H1 (cell line): ENCODE results near the gene HOMER2. TPM values are rescaled to one million over a fixed set of nuclear protein-coding genes. Genes with fewer than 3 reads are reported as not detected.

Source experiments
- CTCF ChIA-PET: fragments of 300-600 bp; sonication (Branson Sonifier 250); formaldehyde crosslinking; loops from one replicate; lab custom pipeline; 2021; ENCODE audit not compliant: partially characterized antibody; lab: Charles Lee
- POLR2A ChIA-PET: fragments of 300-600 bp; sonication (Branson Sonifier 250); formaldehyde crosslinking; loops from one replicate; lab custom pipeline; 2021; ENCODE audit warnings: inconsistent platforms; ENCODE audit not compliant: partially characterized antibody; lab: Charles Lee
- DNase-seq, 2 experiments: peaks; one replicate each; pipeline versions ENCODE4 v3.0.0 to v3.0.0-alpha.2; 2010 to 2022; ENCODE audit warnings: low spot score in 2 of 2, low read depth in 1 of 2, mixed read lengths in 1 of 2
- FAIRE-seq: peaks from 2 replicates; lab custom pipeline; 2011; peaks lifted over from hg19 to GRCh38; lab: Jason Lieb, UNC
- H2AFZ ChIP-seq: 2 replicates; pipeline ENCODE4 v1.8.1; 2012; ENCODE audit warnings: low read length, inconsistent platforms
- H2AK5ac ChIP-seq: 2 replicates; pipeline ENCODE4 v1.6.1; 2013; ENCODE audit warnings: low read depth, low read length
- H2BK120ac ChIP-seq: replicated peaks from 2 replicates; pipeline ENCODE3; 2013; ENCODE audit warnings: low read depth, low read length, inconsistent platforms
- H2BK12ac ChIP-seq: 2 replicates; pipeline ENCODE4 v1.6.1; 2013; ENCODE audit warnings: low read depth, low read length
- H2BK15ac ChIP-seq: 2 replicates; pipeline ENCODE4 v1.6.1; 2013; ENCODE audit warnings: low read length
- H2BK20ac ChIP-seq: 2 replicates; pipeline ENCODE4 v1.6.1; 2013; ENCODE audit warnings: low read length
- H2BK5ac ChIP-seq: 2 replicates; pipeline ENCODE4 v1.6.1; 2013; ENCODE audit warnings: low read depth, low read length
- H3K14ac ChIP-seq: 2 replicates; pipeline ENCODE4 v1.6.1; 2013; ENCODE audit warnings: inconsistent platforms; ENCODE audit not compliant: insufficient read length
- H3K18ac ChIP-seq: 2 replicates; pipeline ENCODE4 v1.6.1; 2013; ENCODE audit warnings: low read length; ENCODE audit errors: extremely low read depth
- H3K23ac ChIP-seq: 2 replicates; pipeline ENCODE4 v1.6.1; 2013; ENCODE audit warnings: inconsistent platforms; ENCODE audit not compliant: insufficient read length
- H3K23me2 ChIP-seq: 2 replicates; pipeline ENCODE4 v1.6.1; 2013; ENCODE audit warnings: low read depth, low read length
- H3K27ac ChIP-seq: 2 replicates; pipeline ENCODE4 v1.6.1; 2011; ENCODE audit warnings: low read depth, low read length, inconsistent platforms
- H3K27me3 ChIP-seq, 4 experiments: replicated peaks in 1 of 4; 1 replicate in 1 of 4; 2 replicates in 3 of 4; pipeline versions ENCODE4 v1.6.1 to v1.8.1; 2011 to 2013; ENCODE audit warnings: low read length in 3 of 4, mild to moderate bottlenecking in 3 of 4, inconsistent platforms in 2 of 4, mixed read lengths in 2 of 4, moderate library complexity in 1 of 4; ENCODE audit not compliant: control insufficient read depth in 3 of 4, insufficient read depth in 3 of 4; ENCODE audit errors: extremely low read depth in 1 of 4
- H3K36me3 ChIP-seq, 4 experiments: 2 replicates each; pipeline versions ENCODE4 v1.6.1 to v1.8.1; 2011 to 2013; ENCODE audit warnings: mild to moderate bottlenecking in 4 of 4, low read length in 3 of 4, moderate library complexity in 2 of 4, control low read depth in 1 of 4, inconsistent platforms in 1 of 4; ENCODE audit not compliant: insufficient read depth in 4 of 4, control insufficient read depth in 2 of 4
- H3K4ac ChIP-seq: replicated peaks from 2 replicates; pipeline ENCODE3; 2013; ENCODE audit warnings: low read length, low read depth, mixed read lengths, inconsistent platforms; ENCODE audit not compliant: insufficient read length
- H3K4me1 ChIP-seq, 4 experiments: replicated peaks in 1 of 4; 1 replicate in 1 of 4; 2 replicates in 3 of 4; pipeline versions ENCODE4 v1.6.1 to v1.8.1; 2011 to 2013; ENCODE audit warnings: low read length in 3 of 4, inconsistent platforms in 2 of 4, mixed read lengths in 1 of 4; ENCODE audit not compliant: insufficient read depth in 4 of 4, control insufficient read depth in 3 of 4
- H3K4me2 ChIP-seq, 2 experiments: 2 replicates each; pipeline versions ENCODE4 v1.6.1 to v1.8.1; 2011 to 2013; ENCODE audit warnings: low read depth in 2 of 2, low read length in 2 of 2, control low read depth in 1 of 2, inconsistent platforms in 1 of 2, mild to moderate bottlenecking in 1 of 2; ENCODE audit not compliant: insufficient read depth in 1 of 2
- H3K4me3 ChIP-seq, 4 experiments: fragments of 200-600, 300-600 bp in 1 of 4; sonication (generic), shearing (Covaris generic), sonication (Bioruptor Twin) in 1 of 4; 2 replicates each; pipeline versions ENCODE4 v1.5.1 to v1.8.1; 2011 to 2016; ENCODE audit warnings: low read length in 4 of 4, low read depth in 3 of 4, control low read depth in 2 of 4, inconsistent platforms in 2 of 4, mild to moderate bottlenecking in 2 of 4, mixed read lengths in 1 of 4, moderate library complexity in 1 of 4; ENCODE audit not compliant: insufficient read depth in 2 of 4; ENCODE audit errors: extremely low read depth in 1 of 4
- H3K56ac ChIP-seq: replicated peaks from 2 replicates; pipeline ENCODE3; 2013; ENCODE audit warnings: low read depth, mild to moderate bottlenecking, mixed read lengths, low read length, inconsistent platforms; ENCODE audit not compliant: insufficient read length
- H3K79me1 ChIP-seq: 2 replicates; pipeline ENCODE4 v1.6.1; 2013; ENCODE audit warnings: low read depth, low read length, control low read depth
- H3K79me2 ChIP-seq, 2 experiments: 2 replicates each; pipeline versions ENCODE4 v1.6.1 to v1.8.1; 2012 to 2013; ENCODE audit warnings: low read length in 2 of 2, mild to moderate bottlenecking in 2 of 2, inconsistent platforms in 1 of 2; ENCODE audit not compliant: insufficient read depth in 2 of 2, control insufficient read depth in 1 of 2
- H3K9ac ChIP-seq, 4 experiments: replicated peaks in 1 of 4; 1 replicate in 1 of 4; 2 replicates in 3 of 4; pipeline versions ENCODE4 v1.6.1 to v1.8.1; 2011 to 2013; ENCODE audit warnings: low read depth in 3 of 4, low read length in 3 of 4, control low read depth in 2 of 4, mild to moderate bottlenecking in 2 of 4, moderate library complexity in 2 of 4, inconsistent platforms in 1 of 4; ENCODE audit errors: extremely low read depth in 1 of 4
- H3K9me3 ChIP-seq, 2 experiments: 2 replicates each; pipeline versions ENCODE4 v1.6.1 to v1.8.1; 2012 to 2013; ENCODE audit warnings: mild to moderate bottlenecking in 2 of 2, moderate library complexity in 2 of 2, control low read depth in 1 of 2, inconsistent platforms in 1 of 2, low read depth in 1 of 2, low read length in 1 of 2, mixed read lengths in 1 of 2; ENCODE audit not compliant: insufficient read depth in 2 of 2
- H4K20me1 ChIP-seq, 2 experiments: replicated peaks in 1 of 2; 2 replicates each; pipeline versions ENCODE3 to v1.8.1; 2011 to 2013; ENCODE audit warnings: inconsistent platforms in 2 of 2, low read length in 2 of 2, mild to moderate bottlenecking in 1 of 2; ENCODE audit not compliant: insufficient read depth in 2 of 2, control insufficient read depth in 1 of 2
- H4K5ac ChIP-seq: 2 replicates; pipeline ENCODE4 v1.6.1; 2013; ENCODE audit warnings: low read length, low read depth, mixed read lengths, inconsistent platforms; ENCODE audit not compliant: insufficient read length
- H4K8ac ChIP-seq: 2 replicates; pipeline ENCODE4 v1.8.0; 2013; ENCODE audit warnings: mild to moderate bottlenecking, moderate library complexity, low read length, inconsistent platforms; ENCODE audit not compliant: insufficient read depth; ENCODE audit errors: extremely low read depth
- H4K91ac ChIP-seq: replicated peaks from 2 replicates; pipeline ENCODE3; 2013; ENCODE audit warnings: low read length, mixed read lengths, inconsistent platforms; ENCODE audit not compliant: insufficient read length
- CEBPB ChIP-seq: IDR thresholded peaks from 2 replicates; pipeline ENCODE4 v1.6.1; 2012; ENCODE audit warnings: low read depth, low read length
- CHD1 ChIP-seq: IDR thresholded peaks from 2 replicates; pipeline ENCODE4 v1.6.1; 2012; ENCODE audit warnings: low read depth, low read length, improper control_type of control experiment
- HDAC2 ChIP-seq, 2 experiments: fragments of 300-600 bp in 1 of 2; sonication (generic) in 1 of 2; IDR thresholded peaks; 2 replicates each; pipeline ENCODE4 v1.6.1; 2011 to 2012; ENCODE audit warnings: low read depth in 2 of 2, low read length in 2 of 2, mild to moderate bottlenecking in 2 of 2, moderate library complexity in 2 of 2, borderline replicate concordance in 1 of 2, inconsistent platforms in 1 of 2
- KDM5A ChIP-seq: fragments of 200-600 bp; IDR thresholded peaks from 2 replicates; pipeline ENCODE4 v1.7.1; 2012; ENCODE audit warnings: mild to moderate bottlenecking, low read length, inconsistent platforms, mixed read lengths
- RNF2 ChIP-seq: fragments of 200-900, 300-1000 bp; sonication (generic); IDR thresholded peaks from 2 replicates; pipeline ENCODE4 v1.7.1; 2016; ENCODE audit warnings: borderline replicate concordance, low read depth, mild to moderate bottlenecking, antibody characterized with exemption, low read length; ENCODE audit not compliant: poor library complexity, severe bottlenecking; ENCODE audit errors: missing control alignments
- SRF ChIP-seq: IDR thresholded peaks from 2 replicates; pipeline ENCODE4 v1.6.1; 2011; ENCODE audit warnings: mild to moderate bottlenecking, low read depth, low read length, moderate library complexity
- TAF1 ChIP-seq: IDR thresholded peaks from 2 replicates; pipeline ENCODE4 v1.6.1; 2011; ENCODE audit warnings: mild to moderate bottlenecking, low read depth, low read length
- TBP ChIP-seq: IDR thresholded peaks from 2 replicates; pipeline ENCODE4 v1.6.1; 2011; ENCODE audit warnings: low read depth, low read length, improper control_type of control experiment
- WGBS, 2 experiments: shearing (Covaris generic) in 1 of 2; methylation state at CpG; one replicate each; pipeline versions ENCODE4 v1.1.6 to v1.1.7; 2013 to 2015; ENCODE audit warnings: low lambda C conversion rate in 2 of 2, mixed read lengths in 2 of 2, inconsistent platforms in 1 of 2, low coverage in 1 of 2, missing lambda C conversion rate in 1 of 2; ENCODE audit not compliant: insufficient replicate concordance in 2 of 2, insufficient coverage in 1 of 2, insufficient read length in 1 of 2; ENCODE audit errors: extremely low coverage in 1 of 2, missing lambda C conversion rate in 1 of 2; 5-methylcytosine and 5-hydroxymethylcytosine counted together
- polyA plus RNA-seq, 7 experiments: library from polyadenylated mRNA; depleted of rRNA in 3 of 7; stranded (reverse) in 5 of 7; unstranded in 2 of 7; fragments of >200 nt in 5 of 7; fragments of 200-250 nt in 2 of 7; gene quantifications; 1 replicate in 5 of 7; 2 replicates in 1 of 7; 4 replicates in 1 of 7; pipeline versions ENCODE4 v1.2.1 to v1.2.3, GENCODE V29; 2011 to 2013; ENCODE audit warnings: missing spikeins in 2 of 7, mixed read lengths in 2 of 7
- total RNA-seq: library from RNA; stranded (reverse); fragmentation: NEBNext Ultra II Directional; extraction: Animal tissue kit (Norgen Biotek cat#: 25700); gene quantifications from 2 replicates; pipeline ENCODE4 v1.2.1, GENCODE V29; 2021
- TF ChIP-seq, protein P1 (sequence below): IDR thresholded peaks from 2 replicates; pipeline ENCODE4 v1.6.1; 2011; ENCODE audit warnings: low read depth, mild to moderate bottlenecking, low read length; ENCODE audit not compliant: insufficient read depth
- TF ChIP-seq, protein P2 (sequence below): IDR thresholded peaks from 2 replicates; pipeline ENCODE4 v1.6.1; 2012; ENCODE audit warnings: inconsistent platforms
- TF ChIP-seq, protein P3 (sequence below): IDR thresholded peaks from 2 replicates; pipeline ENCODE4 v1.6.1; 2012; ENCODE audit warnings: inconsistent platforms

HOMER2 gene
- total and polyA plus RNA-seq, 2 of the 8 experiments (the other 6 are each of a cell fraction or from before 2014, with no cell fraction given): 12.5 to 27.6 TPM

DNA sequence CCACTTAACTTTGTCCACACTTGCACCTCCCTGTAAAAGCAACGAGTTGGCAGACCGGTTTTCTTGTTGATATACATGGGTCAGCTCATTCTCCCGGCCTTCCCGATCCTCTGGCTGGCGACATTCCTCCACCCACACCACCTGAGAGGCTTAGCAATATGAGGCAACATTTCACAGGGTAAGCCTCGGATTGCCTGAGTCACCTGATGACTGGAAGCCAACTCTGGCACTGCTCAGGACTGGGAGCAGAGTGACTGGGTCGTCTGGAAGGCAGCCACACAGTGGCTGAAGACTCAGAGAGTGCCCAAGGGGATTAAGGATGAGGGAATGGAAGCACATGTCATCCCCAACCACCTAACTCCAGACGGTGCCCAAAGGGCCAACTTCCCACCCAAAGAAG lies 9.8 kb downstream of the HOMER2 start:
- Histone ChIP-seq H4K91ac (no peak overlapping the region), H3K4me2 (no peak overlapping the region), H4K5ac (no peak overlapping the region), H2BK120ac (no peak overlapping the region), H3K27ac (no peak overlapping the region), H3K23me2 (no peaks in the 10 kb centered on the region; the same call in 1 of the 2 replicates), H3K9me3 (no peaks in the 10 kb centered on the region), H2BK15ac (no peak overlapping the region), H2BK20ac (no peak overlapping the region), H2AFZ (no peak overlapping the region), H3K79me1 (no peaks in the 10 kb centered on the region), H3K36me3 (no peaks in the 10 kb centered on the region), H3K23ac (no peak overlapping the region), H3K79me2 (no peaks in the 10 kb centered on the region), H3K18ac (no peak overlapping the region), H4K8ac (no peak overlapping the region), H3K27me3 (no peaks in the 10 kb centered on the region), H3K14ac (no peak overlapping the region), H2BK5ac (no peak overlapping the region), H3K4ac (no peak overlapping the region), H2AK5ac (no peak overlapping the region), H3K4me1 (no peaks in the 10 kb centered on the region), H3K4me3 (no peak overlapping the region), H4K20me1 (peaks cover 0 to 2% of the 10 kb centered on the region in 2 experiments), H3K56ac (no peak overlapping the region), H2BK12ac (no peak overlapping the region), H3K9ac (no peak overlapping the region)
- WGBS, 2 experiments: 92% methylated on average over 8 of the region's 8 CpGs; no CpG with 5 or more reads in 1 of the 2 experiments
- TF ChIP-seq TAF1 (no peak), CEBPB (no peak), CHD1 (no peak), TBP (no peak), RNF2 (no peak), HDAC2 (IDR thresholded peaks at IDR 0.05; ENCODE audit: borderline replicate concordance in 1 of 2, low read depth in 2 of 2, low read length in 2 of 2) (no peak), SRF (no peak), KDM5A (no peak)
- TF ChIP-seq, protein P1, sequence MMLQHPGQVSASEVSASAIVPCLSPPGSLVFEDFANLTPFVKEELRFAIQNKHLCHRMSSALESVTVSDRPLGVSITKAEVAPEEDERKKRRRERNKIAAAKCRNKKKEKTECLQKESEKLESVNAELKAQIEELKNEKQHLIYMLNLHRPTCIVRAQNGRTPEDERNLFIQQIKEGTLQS: no peak
- TF ChIP-seq, protein P2, sequence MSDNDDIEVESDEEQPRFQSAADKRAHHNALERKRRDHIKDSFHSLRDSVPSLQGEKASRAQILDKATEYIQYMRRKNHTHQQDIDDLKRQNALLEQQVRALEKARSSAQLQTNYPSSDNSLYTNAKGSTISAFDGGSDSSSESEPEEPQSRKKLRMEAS: no peak
- TF ChIP-seq, protein P3, sequence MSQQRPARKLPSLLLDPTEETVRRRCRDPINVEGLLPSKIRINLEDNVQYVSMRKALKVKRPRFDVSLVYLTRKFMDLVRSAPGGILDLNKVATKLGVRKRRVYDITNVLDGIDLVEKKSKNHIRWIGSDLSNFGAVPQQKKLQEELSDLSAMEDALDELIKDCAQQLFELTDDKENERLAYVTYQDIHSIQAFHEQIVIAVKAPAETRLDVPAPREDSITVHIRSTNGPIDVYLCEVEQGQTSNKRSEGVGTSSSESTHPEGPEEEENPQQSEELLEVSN: no peak
- ChIA-PET POLR2A (interaction anchor here (0.9 to 1.3 kb wide), 2 partner anchors 18 to 403 kb away, joined by 3 read pairs; partner anchors contain the start of gene RPS17), CTCF (interaction anchor here (0.8 to 2.5 kb wide), 15 partner anchors 9 to 412 kb away, joined by 3 to 11 read pairs (median 4); partner anchors contain the start of gene RAMAC)
- DNase-seq (no peak), FAIRE-seq (no peak)
